GM12878 (cell line): ENCODE data around the gene HDAC9. TPM values are rescaled to one million over a fixed set of nuclear protein-coding genes. Genes with fewer than 3 reads are reported as not detected.

Source experiments
- ATAC-seq: fragments of 200-7000 bp; cut with Tn5 transposase; 3 replicates; pipeline ENCODE4 v1.9.1; 2020; ENCODE audit warnings: mild to moderate bottlenecking, moderate library complexity
- BruUV-seq: library from RNA; stranded (reverse); fragments of 400-500 nt; replicated peaks from 2 replicates; lab custom pipeline; 2021; lab: Mats Ljungman, UMichigan
- CTCF ChIA-PET: fragments of 300-600 bp; sonication (Branson Sonifier 250); formaldehyde crosslinking; extraction: SDS; loops from one replicate; lab custom pipeline; 2021; ENCODE audit warnings: inconsistent platforms; lab: Yijun Ruan, JAX
- POLR2A ChIA-PET: fragments of 350-600 bp; formaldehyde crosslinking; extraction: SDS; loops from one replicate; lab custom pipeline; 2021; ENCODE audit warnings: inconsistent platforms; lab: Charles Lee
- RAD21 ChIA-PET: fragments of 300-600 bp; sonication (Branson Sonifier 250); formaldehyde crosslinking; loops from one replicate; lab custom pipeline; 2023; ENCODE audit warnings: antibody characterized with exemption; ENCODE audit not compliant: unreplicated experiment; lab: Charles Lee
- SMC1A ChIA-PET: fragments of 300-600 bp; sonication (Branson Sonifier 250); formaldehyde crosslinking; loops from one replicate; lab custom pipeline; 2023; ENCODE audit not compliant: unreplicated experiment, uncharacterized antibody; lab: Charles Lee
- DNase-seq: peaks from one replicate; pipeline ENCODE4 v3.0.0-alpha.2; 2011; ENCODE audit warnings: low read depth, low spot score
- FAIRE-seq: peaks from 3 replicates; lab custom pipeline; 2011; peaks lifted over from hg19 to GRCh38; lab: Jason Lieb, UNC
- H2AFZ ChIP-seq: 2 replicates; pipeline ENCODE4 v1.6.0; 2011; ENCODE audit warnings: low read depth, low read length, control low read depth; ENCODE audit not compliant: control insufficient read depth
- H3K27ac ChIP-seq: 2 replicates; pipeline ENCODE4 v1.5.1; 2011; ENCODE audit warnings: control low read depth; ENCODE audit not compliant: control insufficient read depth, insufficient read depth
- H3K27me3 ChIP-seq, 2 experiments: replicated peaks in 1 of 2; 2 replicates each; pipeline versions ENCODE4 v1.6.0 to v1.6.1; 2011; ENCODE audit warnings: low read length in 1 of 2; ENCODE audit not compliant: control insufficient read depth in 2 of 2, insufficient read depth in 2 of 2
- H3K36me3 ChIP-seq, 2 experiments: 2 replicates each; pipeline ENCODE4 v1.5.1; 2011; ENCODE audit warnings: low read length in 1 of 2; ENCODE audit not compliant: control insufficient read depth in 2 of 2, insufficient read depth in 2 of 2
- H3K4me1 ChIP-seq: 2 replicates; pipeline ENCODE4 v1.6.1; 2011; ENCODE audit warnings: mild to moderate bottlenecking, low read length, moderate library complexity, mixed read lengths; ENCODE audit not compliant: control insufficient read depth, insufficient read depth
- H3K4me2 ChIP-seq: 2 replicates; pipeline ENCODE4 v1.6.0; 2011; ENCODE audit warnings: control low read depth; ENCODE audit not compliant: control insufficient read depth, insufficient read depth
- H3K4me3 ChIP-seq: fragments of 200-600 bp; sonication (generic); 2 replicates; pipeline ENCODE4 v1.5.1; 2016
- H3K79me2 ChIP-seq: 2 replicates; pipeline ENCODE4 v1.6.0; 2011; ENCODE audit warnings: low read length; ENCODE audit not compliant: control insufficient read depth, insufficient read depth
- H3K9ac ChIP-seq: 2 replicates; pipeline ENCODE4 v1.8.0; 2011; ENCODE audit warnings: low read length, control low read depth, mixed read lengths; ENCODE audit not compliant: control insufficient read depth, insufficient read depth
- H3K9me3 ChIP-seq: replicated peaks from 3 replicates; pipeline ENCODE4 v1.5.1; 2011; ENCODE audit warnings: mild to moderate bottlenecking, low read length; ENCODE audit not compliant: control insufficient read depth, insufficient read depth
- H4K20me1 ChIP-seq: 2 replicates; pipeline ENCODE4 v1.6.0; 2011; ENCODE audit not compliant: control insufficient read depth, insufficient read depth
- CBX3 ChIP-seq: fragments of 200-600 bp; sonication (generic); IDR thresholded peaks from 2 replicates; pipeline ENCODE4 v1.6.1; 2016; ENCODE audit warnings: low read depth, borderline replicate concordance
- CBX5 ChIP-seq: sonication (generic); IDR thresholded peaks from 2 replicates; pipeline ENCODE4 v1.6.1; 2016; ENCODE audit warnings: low read depth, moderate library complexity, mild to moderate bottlenecking, inconsistent platforms
- FOXK2 ChIP-seq: fragments of 450-650 bp; IDR thresholded peaks from 2 replicates; pipeline ENCODE4 v1.6.1; 2017; ENCODE audit warnings: mild to moderate bottlenecking, moderate library complexity
- IRF4 ChIP-seq: IDR thresholded peaks from 2 replicates; pipeline ENCODE4 v1.6.1; 2011; ENCODE audit warnings: low read depth, low read length
- JUNB ChIP-seq: IDR thresholded peaks from 2 replicates; pipeline ENCODE4 v1.6.1; 2016; ENCODE audit warnings: antibody characterized with exemption, mild to moderate bottlenecking
- JUND ChIP-seq: IDR thresholded peaks from 2 replicates; pipeline ENCODE4 v1.6.1; 2012; ENCODE audit warnings: low read depth, mild to moderate bottlenecking, low read length, improper control_type of control experiment, moderate library complexity
- LARP7 ChIP-seq: fragments of 450-650 bp; IDR thresholded peaks from 2 replicates; pipeline ENCODE4 v1.6.1; 2017; ENCODE audit warnings: mild to moderate bottlenecking
- PAX5 ChIP-seq: IDR thresholded peaks from 2 replicates; pipeline ENCODE4 v1.6.1; 2011; ENCODE audit warnings: low read depth, low read length, borderline replicate concordance
- PAX8 ChIP-seq: fragments of 450-650 bp; IDR thresholded peaks from 2 replicates; pipeline ENCODE4 v1.6.1; 2017; ENCODE audit warnings: mild to moderate bottlenecking, moderate library complexity
- SUPT20H ChIP-seq: IDR thresholded peaks from 2 replicates; pipeline ENCODE4 v1.6.1; 2011; ENCODE audit warnings: low read depth, mild to moderate bottlenecking, low read length, moderate library complexity, borderline replicate concordance; ENCODE audit not compliant: control insufficient read depth
- ZNF622 ChIP-seq: fragments of 450-650 bp; IDR thresholded peaks from 2 replicates; pipeline ENCODE4 v1.6.1; 2017; ENCODE audit warnings: mild to moderate bottlenecking, inconsistent platforms
- WGBS: methylation state at CpG from one replicate; pipeline ENCODE4 v1.1.6; 2016; ENCODE audit warnings: low lambda C conversion rate; ENCODE audit not compliant: insufficient replicate concordance, insufficient coverage; ENCODE audit errors: missing lambda C conversion rate; 5-methylcytosine and 5-hydroxymethylcytosine counted together
- in situ Hi-C: fragments of 300-500 bp; cut with MboI; formaldehyde crosslinking; loops from 9 replicates; pipeline ENCODE4 v1.14.3; 2018; ENCODE audit warnings: mixed read lengths
- intact Hi-C: fragments of 100-400 bp; cut with micrococcal nuclease; formaldehyde crosslinking; loops from one replicate; pipeline ENCODE4 v1.14.2; 2022; ENCODE audit not compliant: unreplicated experiment
- polyA plus RNA-seq, 11 experiments: library from polyadenylated mRNA; depleted of rRNA in 4 of 11; unstranded in 6 of 11; stranded (reverse) in 5 of 11; fragments of >200 nt; fragmentation: Nextera tagmentation in 4 of 11; fragmentation: Illumina TruSeq in 1 of 11; extraction: Ambion mirVana in 4 of 11; extraction: Trizol in 1 of 11; gene quantifications; 1 replicate in 1 of 11; 2 replicates in 10 of 11; pipeline versions ENCODE4 v1.2.1 to v1.2.3, GENCODE V29; 2011 to 2016; ENCODE audit warnings: inconsistent platforms in 2 of 11, missing spikeins in 2 of 11, low read depth in 1 of 11
- total RNA-seq, 4 experiments: library from RNA; depleted of rRNA in 3 of 4; stranded (reverse); fragments of >200 nt in 3 of 4; fragmentation: Illumina TruSeq in 1 of 4; extraction: Trizol in 1 of 4; gene quantifications; 2 replicates each; pipeline versions ENCODE4 v1.2.1 to v1.2.3, GENCODE V29; 2013 to 2021
- TF ChIP-seq, protein P1 (sequence below): fragments of 450-650 bp; IDR thresholded peaks from 2 replicates; pipeline ENCODE4 v1.6.1; 2017; ENCODE audit warnings: mild to moderate bottlenecking
- TF ChIP-seq, protein P2 (sequence below): fragments of 450-650 bp; IDR thresholded peaks from 2 replicates; pipeline ENCODE4 v1.6.1; 2016; ENCODE audit warnings: mild to moderate bottlenecking

The HDAC9 gene
- total and polyA plus RNA-seq, 10 of the 15 experiments (the other 5 are each of a cell fraction or from before 2014, with no cell fraction given), result 0.73 to 12.8 (median 0.92) TPM

DNA sequence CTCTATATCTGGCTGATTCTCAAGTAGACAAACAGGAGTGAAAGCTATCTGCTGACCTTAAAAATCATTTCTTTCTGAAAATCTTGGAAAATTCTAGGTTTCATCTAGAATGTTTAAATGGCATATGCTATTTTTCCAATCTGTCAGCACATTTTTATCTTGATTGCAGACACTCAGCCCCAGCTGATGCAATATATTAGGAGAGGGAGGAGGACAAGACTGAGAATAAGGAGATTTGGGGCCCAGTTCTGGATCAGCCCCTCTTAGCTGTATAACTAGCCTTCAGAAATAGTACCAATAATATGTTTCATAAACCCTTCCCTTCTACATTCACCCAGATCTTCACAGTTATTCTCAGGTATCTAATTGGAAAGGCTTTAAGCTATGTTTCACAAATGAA is 131.2 kb downstream of the HDAC9 start (continued):
- TF ChIP-seq, protein P1, sequence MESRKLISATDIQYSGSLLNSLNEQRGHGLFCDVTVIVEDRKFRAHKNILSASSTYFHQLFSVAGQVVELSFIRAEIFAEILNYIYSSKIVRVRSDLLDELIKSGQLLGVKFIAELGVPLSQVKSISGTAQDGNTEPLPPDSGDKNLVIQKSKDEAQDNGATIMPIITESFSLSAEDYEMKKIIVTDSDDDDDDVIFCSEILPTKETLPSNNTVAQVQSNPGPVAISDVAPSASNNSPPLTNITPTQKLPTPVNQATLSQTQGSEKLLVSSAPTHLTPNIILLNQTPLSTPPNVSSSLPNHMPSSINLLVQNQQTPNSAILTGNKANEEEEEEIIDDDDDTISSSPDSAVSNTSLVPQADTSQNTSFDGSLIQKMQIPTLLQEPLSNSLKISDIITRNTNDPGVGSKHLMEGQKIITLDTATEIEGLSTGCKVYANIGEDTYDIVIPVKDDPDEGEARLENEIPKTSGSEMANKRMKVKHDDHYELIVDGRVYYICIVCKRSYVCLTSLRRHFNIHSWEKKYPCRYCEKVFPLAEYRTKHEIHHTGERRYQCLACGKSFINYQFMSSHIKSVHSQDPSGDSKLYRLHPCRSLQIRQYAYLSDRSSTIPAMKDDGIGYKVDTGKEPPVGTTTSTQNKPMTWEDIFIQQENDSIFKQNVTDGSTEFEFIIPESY, result no peak
- no peak for TF ChIP-seq LARP7

DNA sequence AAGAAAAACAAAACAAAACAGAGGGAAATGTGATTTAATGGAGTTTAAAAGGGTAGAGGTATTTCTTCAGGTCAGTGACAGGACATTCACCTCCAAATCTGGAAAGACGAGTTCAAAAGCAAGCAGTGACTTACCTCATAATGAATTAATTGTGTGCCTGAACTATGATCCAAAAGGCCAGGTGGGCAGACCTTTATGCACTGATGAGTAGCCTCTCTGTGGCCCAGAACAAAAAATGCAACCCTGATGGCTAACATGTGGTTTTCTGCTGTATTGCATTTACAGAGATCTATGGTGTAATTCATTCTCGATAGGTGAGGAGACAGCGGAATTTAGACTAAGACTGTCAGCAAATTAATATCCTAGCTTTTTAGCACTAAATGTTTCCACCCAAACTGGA is 142.0 kb downstream of the HDAC9 start:
- WGBS, result 79% methylated on average over 3 of the region's 3 CpGs

More for the DNA sequence above, 142.0 kb downstream of the HDAC9 start:
- Histone ChIP-seq H2AFZ (no peak overlapping the region), H3K4me3 (no peak overlapping the region), H4K20me1 (no peaks in the 10 kb centered on the region), H3K9ac (no peak overlapping the region), H3K27me3 (no peaks in the 10 kb centered on the region), H3K9me3 (no peaks in the 10 kb centered on the region), H3K79me2 (no peaks in the 10 kb centered on the region), H3K36me3 (no peaks in the 10 kb centered on the region), H3K4me1 (no peaks in the 10 kb centered on the region), H3K4me2 (no peak overlapping the region), H3K27ac (no peak overlapping the region)
- SMC1A ChIA-PET, result no interaction called here
- DNase-seq (no peak), ATAC-seq (no peak), FAIRE-seq (no peak)
- POLR2A ChIA-PET, result no interaction called here
- RAD21 ChIA-PET, result no interaction called here
- no TSS peak for BruUV-seq
- CTCF ChIA-PET, result no interaction called here
- in situ Hi-C loops (no loop called here), intact Hi-C loops (no loop called here)
- TF ChIP-seq ZNF622, result no peak
- no peak for TF ChIP-seq CBX5
- TF ChIP-seq JUND, result no peak
- no peak for TF ChIP-seq FOXK2
- TF ChIP-seq, protein P2, sequence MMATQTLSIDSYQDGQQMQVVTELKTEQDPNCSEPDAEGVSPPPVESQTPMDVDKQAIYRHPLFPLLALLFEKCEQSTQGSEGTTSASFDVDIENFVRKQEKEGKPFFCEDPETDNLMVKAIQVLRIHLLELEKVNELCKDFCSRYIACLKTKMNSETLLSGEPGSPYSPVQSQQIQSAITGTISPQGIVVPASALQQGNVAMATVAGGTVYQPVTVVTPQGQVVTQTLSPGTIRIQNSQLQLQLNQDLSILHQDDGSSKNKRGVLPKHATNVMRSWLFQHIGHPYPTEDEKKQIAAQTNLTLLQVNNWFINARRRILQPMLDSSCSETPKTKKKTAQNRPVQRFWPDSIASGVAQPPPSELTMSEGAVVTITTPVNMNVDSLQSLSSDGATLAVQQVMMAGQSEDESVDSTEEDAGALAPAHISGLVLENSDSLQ, result no peak
- TF ChIP-seq PAX8, result no peak
- no peak for TF ChIP-seq PAX5
- TF ChIP-seq CBX3, result no peak
- TF ChIP-seq JUNB, result no peak
- no peak for TF ChIP-seq SUPT20H
- TF ChIP-seq IRF4, result no peak
- TF ChIP-seq, all 136 proteins: peak for 0
